ENCODE results near the gene MFAP3. TPM values are rescaled to one million over a fixed set of nuclear protein-coding genes. Genes with fewer than 3 reads are reported as not detected.
A peak's percentile ranks its signal among the peaks of the same experiment; 100 is the strongest.

Gene MFAP3
- total RNA-seq (10 to 100 TPM; 17.5 to 20.5 TPM), polyA plus RNA-seq (5.8 TPM)

DNA sequence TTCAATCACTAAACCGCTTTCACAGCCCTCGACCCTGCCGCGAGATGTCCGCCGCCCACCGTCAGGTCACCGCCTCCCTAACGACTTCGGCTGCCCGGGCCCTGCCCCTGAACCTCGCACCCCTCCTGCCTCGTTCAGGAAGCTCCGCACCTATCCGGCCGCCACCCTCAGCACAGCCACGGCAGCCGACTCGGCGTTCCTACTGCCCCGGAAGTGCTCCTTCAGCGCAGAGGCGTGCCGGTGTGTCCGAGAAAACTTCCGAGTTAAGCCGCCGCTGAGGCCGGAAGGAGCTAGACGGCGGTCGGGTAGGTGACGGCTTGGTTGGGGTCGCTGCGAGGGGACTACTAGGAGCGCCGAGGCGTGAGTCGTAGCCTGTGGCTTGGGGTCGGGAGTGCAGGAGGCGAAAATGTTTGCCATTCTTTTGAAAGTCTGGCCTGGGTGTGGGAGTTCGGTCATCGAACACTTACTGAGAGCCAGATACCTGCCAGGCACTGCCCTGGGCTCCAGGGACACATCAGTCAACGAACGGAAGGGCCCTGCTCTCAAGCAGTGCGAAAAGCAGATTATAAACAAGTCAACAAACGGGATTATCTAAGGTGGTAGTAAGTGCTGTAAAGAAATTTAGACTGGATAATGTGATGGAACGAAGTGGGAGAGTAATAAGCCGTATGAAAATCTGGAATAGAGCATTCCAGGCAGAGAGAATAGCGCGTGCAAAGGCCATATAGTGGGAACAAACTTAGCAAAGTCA is at the start of gene MFAP3, which contains the start of gene FAM114A2:
Gene MFAP3, plus strand, starts transcription at position 261 of the 751 bp plus-strand sequence. CDS start 10,756 bp downstream, outside the sequence.
Gene FAM114A2, minus strand, starts transcription at position 204 of the 751 bp plus-strand sequence. CDS start 3,957 bp downstream, outside the sequence.
- peaks cover 28% of the 10 kb centered on the region for H3K4me1 ChIP-seq (ENCODE audit: insufficient read depth, low read length)
- H3K9me3 ChIP-seq (ENCODE audit: low read length) = no peaks in the 10 kb centered on the region
- H3K4me1 Mint-ChIP-seq = peaks cover 51 to 72% (median 69%) of the 10 kb centered on the region in 3 donors
- DNase-seq = peak; percentile 82 to 93 (median 86)
- H3K27me3 ChIP-seq (ENCODE audit: insufficient read depth, low read length, poor library complexity, severe bottlenecking) = no peaks in the 10 kb centered on the region
- peak within 1 kb of the TSS; percentile 96 to 98 (median 97) for H3K4me3 Mint-ChIP-seq
- peak within 1 kb of the TSS; percentile 97 to 99 (median 98) for H3K27ac Mint-ChIP-seq
- peaks cover 0 to 3% of the 10 kb centered on the region in 2 donors for H3K27me3 Mint-ChIP-seq
- H3K27ac ChIP-seq (ENCODE audit: low read depth, low read length) = peak within 1 kb of the TSS; percentile 92
- peak within 1 kb of the TSS; percentile 97 for H3K4me3 ChIP-seq (ENCODE audit: low read length)
- no peaks in the 10 kb centered on the region for H3K36me3 ChIP-seq (ENCODE audit: insufficient read depth, low read length)
- ChIA-PET CTCF (interaction anchor here (1.0 to 1.7 kb wide), 6 partner anchors 10 to 366 kb away, joined by 3 to 5 read pairs (median 4); partner anchors contain the start of gene GALNT10), POLR2A (interaction anchor here (1.0 to 1.7 kb wide), 4 partner anchors 9 to 262 kb away, joined by 3 to 20 read pairs (median 7); partner anchors contain the start of gene GALNT10)
- H3K9me3 Mint-ChIP-seq = no peaks in the 10 kb centered on the region
- H3K36me3 Mint-ChIP-seq = peaks cover 0 to 29% (median 6%) of the 10 kb centered on the region in 3 donors

DNA sequence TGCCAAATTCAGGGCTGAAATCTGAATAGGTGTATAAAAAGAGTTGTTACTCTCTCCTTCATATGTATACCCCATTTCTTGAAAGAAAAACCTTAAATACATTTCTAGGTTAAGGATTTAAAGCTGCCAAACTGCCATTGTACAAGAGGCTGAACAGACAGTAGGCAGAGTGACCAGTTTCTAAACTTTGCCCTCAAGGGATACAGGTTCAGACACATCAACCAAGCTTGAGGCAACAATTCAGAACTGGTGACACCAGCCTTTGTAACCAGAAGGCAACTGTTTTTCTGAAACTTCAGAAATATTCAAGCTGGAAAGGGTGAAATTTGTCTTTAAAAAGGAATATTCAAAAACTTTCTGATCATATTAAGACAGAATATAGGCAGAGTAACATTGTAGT is 47.6 kb upstream of the MFAP3 start:
- H3K36me3 Mint-ChIP-seq = peaks cover 7 to 52% (median 29%) of the 10 kb centered on the region in 3 donors
- POLR2A ChIA-PET = no interaction called here
- no peaks in the 10 kb centered on the region for H3K4me1 Mint-ChIP-seq

DNA sequence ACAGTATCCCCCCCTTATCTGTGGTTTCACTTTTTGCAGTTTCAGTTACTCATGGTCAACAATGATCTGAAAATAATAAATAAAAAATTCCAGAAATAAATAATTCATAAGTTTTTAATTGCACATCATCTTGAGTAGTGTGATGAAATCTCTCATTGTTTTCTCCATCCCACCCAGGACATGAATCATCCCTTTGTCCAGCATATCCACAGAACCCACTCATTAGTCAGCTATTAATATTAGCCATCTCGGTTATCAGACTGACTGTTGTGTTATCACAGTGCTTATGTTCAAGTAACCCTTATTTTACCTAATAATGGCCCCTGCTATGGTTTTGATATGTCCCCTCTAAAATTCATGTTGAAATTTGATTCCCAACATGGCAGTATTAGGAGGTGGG is 40.8 kb upstream of the MFAP3 start:
- CTCF ChIA-PET = no interaction called here
- Mint-ChIP-seq H3K4me1 (no peaks in the 10 kb centered on the region), H3K36me3 (peaks cover 36 to 80% (median 46%) of the 10 kb centered on the region in 3 donors), H3K27me3 (no peaks in the 10 kb centered on the region), H3K4me3 (no peak overlapping the region), H3K9me3 (peaks cover 0 to 8% (median 2%) of the 10 kb centered on the region in 5 donors), H3K27ac (no peak overlapping the region)
- POLR2A ChIA-PET = no interaction called here
- H3K9me3 ChIP-seq (ENCODE audit: low read length) = no peaks in the 10 kb centered on the region
- no peak overlapping the region for H3K4me3 ChIP-seq (ENCODE audit: low read length)
- H3K27ac ChIP-seq (ENCODE audit: low read depth, low read length) = no peak overlapping the region
- no peaks in the 10 kb centered on the region for H3K4me1 ChIP-seq (ENCODE audit: insufficient read depth, low read length)
- DNase-seq = no peak
- peaks cover 15% of the 10 kb centered on the region for H3K36me3 ChIP-seq (ENCODE audit: insufficient read depth, low read length)
- H3K27me3 ChIP-seq (ENCODE audit: insufficient read depth, low read length, poor library complexity, severe bottlenecking) = no peaks in the 10 kb centered on the region

More for the DNA sequence above, 47.6 kb upstream of the MFAP3 start:
- H3K4me3 ChIP-seq (ENCODE audit: low read length) = no peak overlapping the region
- no peaks in the 10 kb centered on the region for H3K9me3 Mint-ChIP-seq
- CTCF ChIA-PET = interaction anchor here (1.1 kb wide), 1 partner anchor 17 kb away, joined by 3 read pairs; no protein-coding TSS in a partner anchor
- peaks cover 7% of the 10 kb centered on the region for H3K36me3 ChIP-seq (ENCODE audit: insufficient read depth, low read length)
- no peaks in the 10 kb centered on the region for H3K4me1 ChIP-seq (ENCODE audit: insufficient read depth, low read length)
- H3K27me3 ChIP-seq (ENCODE audit: insufficient read depth, low read length, poor library complexity, severe bottlenecking) = no peaks in the 10 kb centered on the region
- DNase-seq = no peak
- no peaks in the 10 kb centered on the region for H3K9me3 ChIP-seq (ENCODE audit: low read length)
- H3K27me3 Mint-ChIP-seq = no peaks in the 10 kb centered on the region
- H3K27ac ChIP-seq (ENCODE audit: low read depth, low read length) = no peak overlapping the region
- H3K27ac Mint-ChIP-seq = no peak overlapping the region
- no peak overlapping the region for H3K4me3 Mint-ChIP-seq

DNA sequence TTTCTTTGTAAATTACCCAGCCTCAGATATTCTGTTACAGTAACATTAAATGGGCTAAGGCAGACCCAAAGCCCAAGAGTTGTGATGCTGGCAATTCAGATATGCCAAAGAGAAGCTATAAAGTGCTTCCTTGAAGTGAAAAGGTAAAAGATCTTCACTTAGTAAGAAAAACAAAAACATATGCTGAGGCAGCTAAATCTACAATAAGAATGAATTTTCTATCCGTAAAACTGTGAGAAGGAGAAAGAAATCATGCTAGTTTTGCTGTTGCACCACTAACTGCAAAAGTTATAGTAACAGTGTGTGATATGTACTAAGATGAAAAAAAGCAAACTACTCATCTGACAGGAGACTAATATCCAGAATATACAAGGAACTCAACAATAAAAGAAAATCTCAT is 40.0 kb upstream of the MFAP3 start:
- Mint-ChIP-seq H3K4me3 (no peak overlapping the region), H3K27ac (no peak overlapping the region), H3K27me3 (no peaks in the 10 kb centered on the region), H3K9me3 (peaks cover 0 to 8% (median 2%) of the 10 kb centered on the region in 5 donors), H3K4me1 (no peaks in the 10 kb centered on the region), H3K36me3 (peaks cover 36 to 77% (median 46%) of the 10 kb centered on the region in 3 donors)
- Histone ChIP-seq H3K27ac (ENCODE audit: low read depth, low read length) (no peak overlapping the region), H3K36me3 (ENCODE audit: insufficient read depth, low read length) (peaks cover 15% of the 10 kb centered on the region), H3K4me1 (ENCODE audit: insufficient read depth, low read length) (no peaks in the 10 kb centered on the region), H3K4me3 (ENCODE audit: low read length) (no peak overlapping the region), H3K27me3 (ENCODE audit: insufficient read depth, low read length, poor library complexity, severe bottlenecking) (no peaks in the 10 kb centered on the region), H3K9me3 (ENCODE audit: low read length) (no peaks in the 10 kb centered on the region)
- ChIA-PET POLR2A (no interaction called here), CTCF (no interaction called here)
- no peak for DNase-seq

- H3K27ac ChIP-seq (ENCODE audit: low read depth, low read length) = no peak overlapping the region
- POLR2A ChIA-PET = no interaction called here
- Mint-ChIP-seq H3K27me3 (no peaks in the 10 kb centered on the region), H3K4me3 (no peak overlapping the region), H3K9me3 (peaks cover 0 to 8% (median 2%) of the 10 kb centered on the region in 5 donors), H3K27ac (no peak overlapping the region), H3K36me3 (peaks cover 36 to 69% (median 48%) of the 10 kb centered on the region in 3 donors), H3K4me1 (no peaks in the 10 kb centered on the region)
- CTCF ChIA-PET = no interaction called here
- no peaks in the 10 kb centered on the region for H3K27me3 ChIP-seq (ENCODE audit: insufficient read depth, low read length, poor library complexity, severe bottlenecking)
- no peaks in the 10 kb centered on the region for H3K4me1 ChIP-seq (ENCODE audit: insufficient read depth, low read length)
- no peaks in the 10 kb centered on the region for H3K9me3 ChIP-seq (ENCODE audit: low read length)
- no peak for DNase-seq
- no peak overlapping the region for H3K4me3 ChIP-seq (ENCODE audit: low read length)
- peaks cover 8% of the 10 kb centered on the region for H3K36me3 ChIP-seq (ENCODE audit: insufficient read depth, low read length)
Observed at GRCh38 chr5:153999995-154000394, 38.8 kb upstream of the MFAP3 start.

DNA sequence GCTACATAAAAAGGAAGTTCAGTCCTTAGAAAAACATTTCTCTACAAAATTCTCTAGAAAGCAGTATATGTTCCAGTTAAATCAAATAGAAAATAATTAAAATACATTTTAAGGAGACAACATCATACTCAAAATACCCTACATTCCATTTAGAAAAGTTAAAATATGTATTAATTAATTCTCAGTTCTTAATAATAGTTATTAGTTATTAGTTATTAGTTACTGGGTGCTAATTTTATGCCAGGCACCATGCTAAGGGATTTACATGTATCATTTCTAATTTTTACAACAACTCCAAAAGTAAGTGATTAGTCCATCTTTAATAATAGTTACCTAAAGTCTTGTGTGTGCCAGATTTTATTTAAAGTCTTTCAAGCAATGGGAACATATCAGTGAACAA is 38.1 kb upstream of the MFAP3 start:
- Histone ChIP-seq H3K27ac (ENCODE audit: low read depth, low read length) (no peak overlapping the region), H3K27me3 (ENCODE audit: insufficient read depth, low read length, poor library complexity, severe bottlenecking) (no peaks in the 10 kb centered on the region), H3K4me3 (ENCODE audit: low read length) (no peak overlapping the region), H3K9me3 (ENCODE audit: low read length) (no peaks in the 10 kb centered on the region), H3K4me1 (ENCODE audit: insufficient read depth, low read length) (no peaks in the 10 kb centered on the region), H3K36me3 (ENCODE audit: insufficient read depth, low read length) (peaks cover 8% of the 10 kb centered on the region)
- no peaks in the 10 kb centered on the region for H3K27me3 Mint-ChIP-seq
- ChIA-PET CTCF (no interaction called here), POLR2A (no interaction called here)
- H3K4me3 Mint-ChIP-seq = no peak overlapping the region
- H3K27ac Mint-ChIP-seq = no peak overlapping the region
- no peak for DNase-seq
- peaks cover 0 to 8% (median 2%) of the 10 kb centered on the region in 5 donors for H3K9me3 Mint-ChIP-seq
- no peaks in the 10 kb centered on the region for H3K4me1 Mint-ChIP-seq
- peaks cover 36 to 67% (median 46%) of the 10 kb centered on the region in 3 donors for H3K36me3 Mint-ChIP-seq

GRCh38 chr5:154002093-154002492 is 36.7 kb upstream of the MFAP3 start:
- Histone ChIP-seq H3K9me3 (ENCODE audit: low read length) (no peaks in the 10 kb centered on the region), H3K27ac (ENCODE audit: low read depth, low read length) (no peak overlapping the region), H3K36me3 (ENCODE audit: insufficient read depth, low read length) (peaks cover 8% of the 10 kb centered on the region), H3K4me3 (ENCODE audit: low read length) (no peak overlapping the region), H3K4me1 (ENCODE audit: insufficient read depth, low read length) (no peaks in the 10 kb centered on the region), H3K27me3 (ENCODE audit: insufficient read depth, low read length, poor library complexity, severe bottlenecking) (no peaks in the 10 kb centered on the region)
- H3K36me3 Mint-ChIP-seq = peaks cover 28 to 62% (median 41%) of the 10 kb centered on the region in 3 donors
- no peak overlapping the region for H3K4me3 Mint-ChIP-seq
- H3K27ac Mint-ChIP-seq = no peak overlapping the region
- no peaks in the 10 kb centered on the region for H3K27me3 Mint-ChIP-seq
- no peak for DNase-seq
- ChIA-PET POLR2A (no interaction called here), CTCF (no interaction called here)
- peaks cover 0 to 8% (median 2%) of the 10 kb centered on the region in 5 donors for H3K9me3 Mint-ChIP-seq
- no peaks in the 10 kb centered on the region for H3K4me1 Mint-ChIP-seq

GRCh38 chr5:154002511-154003020 is 36.2 kb upstream of the MFAP3 start:
- ChIA-PET CTCF (no interaction called here), POLR2A (no interaction called here)
- Histone ChIP-seq H3K4me1 (ENCODE audit: insufficient read depth, low read length) (no peaks in the 10 kb centered on the region), H3K27ac (ENCODE audit: low read depth, low read length) (no peak overlapping the region), H3K27me3 (ENCODE audit: insufficient read depth, low read length, poor library complexity, severe bottlenecking) (no peaks in the 10 kb centered on the region), H3K9me3 (ENCODE audit: low read length) (no peaks in the 10 kb centered on the region), H3K36me3 (ENCODE audit: insufficient read depth, low read length) (peaks cover 8% of the 10 kb centered on the region), H3K4me3 (ENCODE audit: low read length) (no peak overlapping the region)
- no peaks in the 10 kb centered on the region for H3K27me3 Mint-ChIP-seq
- H3K4me1 Mint-ChIP-seq = no peaks in the 10 kb centered on the region
- no peak for DNase-seq
- H3K9me3 Mint-ChIP-seq = peaks cover 0 to 8% (median 2%) of the 10 kb centered on the region in 5 donors
- H3K36me3 Mint-ChIP-seq = peaks cover 24 to 58% (median 36%) of the 10 kb centered on the region in 3 donors
- no peak overlapping the region for H3K27ac Mint-ChIP-seq
- H3K4me3 Mint-ChIP-seq = no peak overlapping the region

Measured in CD8-positive, alpha-beta memory T cell (primary cell).